ENCODE results near the gene ELFN1.

DNA sequence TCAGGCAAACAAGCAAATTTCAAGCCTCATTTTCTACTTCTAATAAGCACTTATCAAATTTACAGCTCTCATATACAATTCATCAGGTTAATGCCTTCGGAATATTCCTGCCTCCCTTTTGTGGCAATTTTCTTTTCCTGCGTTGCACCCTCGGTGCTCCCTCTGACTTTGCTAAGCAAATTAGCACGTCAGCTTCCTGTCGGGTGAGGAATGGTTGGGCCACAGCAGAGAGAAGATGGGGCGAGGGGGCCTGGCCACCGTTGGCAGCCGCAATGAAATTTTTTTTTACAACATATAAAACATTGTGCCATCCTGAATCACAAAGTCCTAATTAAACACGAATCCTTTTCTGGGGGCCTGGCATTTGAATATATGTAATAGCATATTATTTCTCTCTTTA is 28.1 kb downstream of the ELFN1 start:
- TF ChIP-seq, protein P1, sequence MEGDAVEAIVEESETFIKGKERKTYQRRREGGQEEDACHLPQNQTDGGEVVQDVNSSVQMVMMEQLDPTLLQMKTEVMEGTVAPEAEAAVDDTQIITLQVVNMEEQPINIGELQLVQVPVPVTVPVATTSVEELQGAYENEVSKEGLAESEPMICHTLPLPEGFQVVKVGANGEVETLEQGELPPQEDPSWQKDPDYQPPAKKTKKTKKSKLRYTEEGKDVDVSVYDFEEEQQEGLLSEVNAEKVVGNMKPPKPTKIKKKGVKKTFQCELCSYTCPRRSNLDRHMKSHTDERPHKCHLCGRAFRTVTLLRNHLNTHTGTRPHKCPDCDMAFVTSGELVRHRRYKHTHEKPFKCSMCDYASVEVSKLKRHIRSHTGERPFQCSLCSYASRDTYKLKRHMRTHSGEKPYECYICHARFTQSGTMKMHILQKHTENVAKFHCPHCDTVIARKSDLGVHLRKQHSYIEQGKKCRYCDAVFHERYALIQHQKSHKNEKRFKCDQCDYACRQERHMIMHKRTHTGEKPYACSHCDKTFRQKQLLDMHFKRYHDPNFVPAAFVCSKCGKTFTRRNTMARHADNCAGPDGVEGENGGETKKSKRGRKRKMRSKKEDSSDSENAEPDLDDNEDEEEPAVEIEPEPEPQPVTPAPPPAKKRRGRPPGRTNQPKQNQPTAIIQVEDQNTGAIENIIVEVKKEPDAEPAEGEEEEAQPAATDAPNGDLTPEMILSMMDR (IDR thresholded peaks at IDR 0.05) = no peak
- TF ChIP-seq POLR2A (IDR thresholded peaks at IDR 0.05) = no peak
